Bronchial epithelial cell (primary cell): ENCODE data around the gene OR2D3. TPM values are rescaled to one million over a fixed set of nuclear protein-coding genes. Genes with fewer than 3 reads are reported as not detected.

Source experiments
- DNase-seq: peaks from one replicate; pipeline ENCODE4 v3.0.0-alpha.2; 2010; ENCODE audit warnings: low read depth
- FAIRE-seq: peaks from 2 replicates; lab custom pipeline; 2011; peaks lifted over from hg19 to GRCh38; lab: Jason Lieb, UNC
- H3K27me3 ChIP-seq: 2 replicates; pipeline ENCODE4 v1.5.1; 2011; ENCODE audit warnings: low read length; ENCODE audit not compliant: control insufficient read depth, insufficient read depth
- H3K36me3 ChIP-seq: 2 replicates; pipeline ENCODE4 v1.5.1; 2011; ENCODE audit warnings: low read length; ENCODE audit not compliant: control insufficient read depth, insufficient read depth
- H3K4me3 ChIP-seq: 2 replicates; pipeline ENCODE4 v1.5.1; 2011; ENCODE audit warnings: mild to moderate bottlenecking, low read depth, low read length, control low read depth
- total RNA-seq: library from RNA; depleted of rRNA; stranded (reverse); fragments of >200 nt; gene quantifications from 2 replicates; pipeline ENCODE4 v1.2.1, GENCODE V29; 2014
- TF ChIP-seq, protein P1 (sequence below): IDR thresholded peaks from 2 replicates; pipeline ENCODE4 v1.5.1; 2011; ENCODE audit warnings: mild to moderate bottlenecking, moderate library complexity, low read length, control low read depth, inconsistent platforms; ENCODE audit not compliant: insufficient read depth, severe bottlenecking

Gene OR2D3
- total RNA-seq, 1 donor from 2014 or later = not detected

DNA sequence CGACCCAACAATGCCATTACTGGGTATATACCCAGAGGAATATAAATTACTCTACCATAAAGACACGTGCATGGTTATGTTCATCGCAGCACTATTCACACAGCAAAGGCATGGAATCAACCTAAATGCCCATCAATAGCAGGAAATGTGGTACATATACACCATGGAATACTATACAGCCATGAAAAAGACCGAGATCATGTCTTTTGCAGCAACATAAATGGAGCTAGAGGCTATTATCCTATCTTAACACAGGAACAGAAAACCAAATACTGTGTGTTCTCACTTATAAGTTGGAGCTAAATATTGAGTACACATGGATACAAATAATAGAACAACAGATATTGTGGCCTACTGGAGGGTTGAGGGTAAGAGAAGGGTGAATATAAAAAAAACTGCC, 32.0 kb upstream of the OR2D3 start:
- Histone ChIP-seq H3K4me3 (no peak overlapping the region), H3K36me3 (no peaks in the 10 kb centered on the region), H3K27me3 (no peaks in the 10 kb centered on the region)
- DNase-seq (no peak), FAIRE-seq (no peak)
- TF ChIP-seq, protein P1, sequence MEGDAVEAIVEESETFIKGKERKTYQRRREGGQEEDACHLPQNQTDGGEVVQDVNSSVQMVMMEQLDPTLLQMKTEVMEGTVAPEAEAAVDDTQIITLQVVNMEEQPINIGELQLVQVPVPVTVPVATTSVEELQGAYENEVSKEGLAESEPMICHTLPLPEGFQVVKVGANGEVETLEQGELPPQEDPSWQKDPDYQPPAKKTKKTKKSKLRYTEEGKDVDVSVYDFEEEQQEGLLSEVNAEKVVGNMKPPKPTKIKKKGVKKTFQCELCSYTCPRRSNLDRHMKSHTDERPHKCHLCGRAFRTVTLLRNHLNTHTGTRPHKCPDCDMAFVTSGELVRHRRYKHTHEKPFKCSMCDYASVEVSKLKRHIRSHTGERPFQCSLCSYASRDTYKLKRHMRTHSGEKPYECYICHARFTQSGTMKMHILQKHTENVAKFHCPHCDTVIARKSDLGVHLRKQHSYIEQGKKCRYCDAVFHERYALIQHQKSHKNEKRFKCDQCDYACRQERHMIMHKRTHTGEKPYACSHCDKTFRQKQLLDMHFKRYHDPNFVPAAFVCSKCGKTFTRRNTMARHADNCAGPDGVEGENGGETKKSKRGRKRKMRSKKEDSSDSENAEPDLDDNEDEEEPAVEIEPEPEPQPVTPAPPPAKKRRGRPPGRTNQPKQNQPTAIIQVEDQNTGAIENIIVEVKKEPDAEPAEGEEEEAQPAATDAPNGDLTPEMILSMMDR = no peak

GRCh38 chr11:6889835-6890234, 31.0 kb upstream of the OR2D3 start:
- DNase-seq (no peak), FAIRE-seq (no peak)
- TF ChIP-seq, protein P1 = no peak
- H3K4me3 ChIP-seq = no peak overlapping the region
- H3K36me3 ChIP-seq = no peaks in the 10 kb centered on the region
- no peaks in the 10 kb centered on the region for H3K27me3 ChIP-seq

GRCh38 chr11:6892400-6892799, 28.4 kb upstream of the OR2D3 start, which contains the start of gene OR2D2:
Gene OR2D2 (minus strand): TSS chr11:6892500. CDS start chr11:6892500, 0 bp downstream.
- DNase-seq (no peak), FAIRE-seq (no peak)
- H3K4me3 ChIP-seq = no peak within 1 kb of the TSS
- TF ChIP-seq, protein P1 = no peak
- no peaks in the 10 kb centered on the region for H3K36me3 ChIP-seq
- H3K27me3 ChIP-seq = no peaks in the 10 kb centered on the region

GRCh38 chr11:6894097-6894496, 26.7 kb upstream of the OR2D3 start:
- no peak for DNase-seq
- TF ChIP-seq, protein P1 = no peak
- no peak for FAIRE-seq
- Histone ChIP-seq H3K36me3 (no peaks in the 10 kb centered on the region), H3K27me3 (no peaks in the 10 kb centered on the region), H3K4me3 (no peak overlapping the region)

GRCh38 chr11:6895010-6895409, 25.8 kb upstream of the OR2D3 start:
- no peak for FAIRE-seq

More at GRCh38 chr11:6895010-6895409, 25.8 kb upstream of the OR2D3 start:
- Histone ChIP-seq H3K4me3 (no peak overlapping the region), H3K27me3 (no peaks in the 10 kb centered on the region), H3K36me3 (no peaks in the 10 kb centered on the region)
- DNase-seq = no peak
- TF ChIP-seq, protein P1 = no peak
